HepG2 (cell line): ENCODE measurements around the gene MXRA7. TPM values are rescaled to one million over a fixed set of nuclear protein-coding genes. Genes with fewer than 3 reads are reported as not detected.
A peak's percentile ranks its signal among the peaks of the same experiment; 100 is the strongest.

Source experiments
- AKAP8 ChIP-seq: sonication (generic); formaldehyde crosslinking; IDR thresholded peaks from 2 replicates; pipeline ENCODE4 v1.5.1; 2020; ENCODE audit warnings: mild to moderate bottlenecking, missing genetic modification reagents
- CCAR2 ChIP-seq: fragments of 200-400 bp; formaldehyde crosslinking; optimal IDR thresholded peaks from 2 replicates; pipeline ENCODE3; 2018; ENCODE audit warnings: low read depth, mild to moderate bottlenecking, low read length, moderate library complexity
- GATAD2A ChIP-seq: IDR thresholded peaks from 2 replicates; pipeline ENCODE4 v1.6.1; 2016
- HIVEP1 ChIP-seq: sonication (generic); formaldehyde crosslinking; IDR thresholded peaks from 2 replicates; pipeline ENCODE4 v1.4.0; 2020; ENCODE audit warnings: mild to moderate bottlenecking, missing genetic modification reagents
- IRF2 ChIP-seq: IDR thresholded peaks from 2 replicates; pipeline ENCODE4 v1.6.1; 2018; ENCODE audit warnings: missing genetic modification reagents, missing compliant biosample characterization
- KLF13 ChIP-seq: sonication (generic); formaldehyde crosslinking; IDR thresholded peaks from 2 replicates; pipeline ENCODE4 v1.4.0; 2020; ENCODE audit warnings: mild to moderate bottlenecking, missing genetic modification reagents
- RFXAP ChIP-seq: sonication (generic); formaldehyde crosslinking; IDR thresholded peaks from 2 replicates; pipeline ENCODE4 v1.4.0; 2020; ENCODE audit warnings: missing genetic modification reagents, borderline replicate concordance
- SOX13 ChIP-seq, 3 experiments: fragments of 450-650 bp in 1 of 3; sonication (generic) in 1 of 3; formaldehyde crosslinking in 1 of 3; IDR thresholded peaks in 2 of 3; conservative IDR thresholded peaks in 1 of 3; 2 replicates each; pipeline versions ENCODE4 v1.5.0 to v1.6.1; 2016 to 2020; ENCODE audit warnings: antibody characterized with exemption in 1 of 3, mild to moderate bottlenecking in 1 of 3, missing compliant biosample characterization in 1 of 3, missing genetic modification reagents in 1 of 3, moderate library complexity in 1 of 3
- SP2 ChIP-seq: sonication (generic); formaldehyde crosslinking; IDR thresholded peaks from 2 replicates; pipeline ENCODE4 v1.5.1; 2020; ENCODE audit warnings: mild to moderate bottlenecking, missing genetic modification reagents
- ZFAT ChIP-seq: sonication (generic); formaldehyde crosslinking; conservative IDR thresholded peaks from 2 replicates; pipeline ENCODE4 v1.8.1; 2023; ENCODE audit warnings: missing genetic modification reagents, inconsistent platforms
- ZFP1 ChIP-seq: IDR thresholded peaks from 2 replicates; pipeline ENCODE4 v1.6.1; 2016
- ZNF33A ChIP-seq: sonication (generic); formaldehyde crosslinking; IDR thresholded peaks from 2 replicates; pipeline ENCODE4 v1.5.1; 2020; ENCODE audit warnings: missing genetic modification reagents, mild to moderate bottlenecking, moderate library complexity, borderline replicate concordance
- ZNF543 ChIP-seq: sonication (generic); formaldehyde crosslinking; IDR thresholded peaks from 2 replicates; pipeline ENCODE4 v1.4.0; 2020; ENCODE audit warnings: mild to moderate bottlenecking, missing genetic modification reagents
- ZNF674 ChIP-seq: sonication (generic); formaldehyde crosslinking; IDR thresholded peaks from 2 replicates; pipeline ENCODE4 v1.5.0; 2020; ENCODE audit warnings: low read depth, mild to moderate bottlenecking, missing genetic modification reagents
- polyA plus RNA-seq, 8 experiments: library from polyadenylated mRNA; depleted of rRNA in 3 of 8; stranded (reverse) in 7 of 8; unstranded in 1 of 8; fragments of >200 nt; fragmentation: Illumina TruSeq in 4 of 8; extraction: Trizol in 4 of 8; gene quantifications; 2 replicates each; pipeline versions ENCODE4 v1.2.1 to v1.2.3, GENCODE V29; 2011 to 2016; ENCODE audit warnings: low read depth in 4 of 8, missing spikeins in 1 of 8, mixed read lengths in 1 of 8; ENCODE audit not compliant: insufficient read depth in 1 of 8
- total RNA-seq, 5 experiments: library from RNA; depleted of rRNA; stranded (reverse); fragments of >200 nt; fragmentation: Illumina TruSeq; extraction: Trizol; gene quantifications; 2 replicates each; pipeline ENCODE4 v1.2.3, GENCODE V29; 2016; ENCODE audit warnings: low read depth in 1 of 5
- TF ChIP-seq, protein P1 (sequence below): sonication (generic); formaldehyde crosslinking; IDR thresholded peaks from 2 replicates; pipeline ENCODE4 v1.4.0; 2020; ENCODE audit warnings: missing genetic modification reagents, borderline replicate concordance
- TF ChIP-seq, protein P2 (sequence below): IDR thresholded peaks from 2 replicates; pipeline ENCODE4 v1.6.1; 2016; ENCODE audit warnings: missing compliant biosample characterization, missing genetic modification reagents, borderline replicate concordance
- TF ChIP-seq, protein P3 (sequence below): sonication (generic); formaldehyde crosslinking; IDR thresholded peaks from 2 replicates; pipeline ENCODE4 v1.4.0; 2020; ENCODE audit warnings: missing genetic modification reagents
- TF ChIP-seq, protein P4 (sequence below): sonication (generic); formaldehyde crosslinking; IDR thresholded peaks from 2 replicates; pipeline ENCODE4 v1.4.0; 2020; ENCODE audit warnings: mild to moderate bottlenecking, missing genetic modification reagents
- TF ChIP-seq, protein P5 (sequence below): sonication (generic); formaldehyde crosslinking; IDR thresholded peaks from 2 replicates; pipeline ENCODE4 v1.4.0; 2020; ENCODE audit warnings: low read depth, missing genetic modification reagents

Gene MXRA7
- total and polyA plus RNA-seq, 2 of the 13 experiments (the other 11 are each of a cell fraction or from before 2014, with no cell fraction given): 44.8 to 112 TPM

DNA sequence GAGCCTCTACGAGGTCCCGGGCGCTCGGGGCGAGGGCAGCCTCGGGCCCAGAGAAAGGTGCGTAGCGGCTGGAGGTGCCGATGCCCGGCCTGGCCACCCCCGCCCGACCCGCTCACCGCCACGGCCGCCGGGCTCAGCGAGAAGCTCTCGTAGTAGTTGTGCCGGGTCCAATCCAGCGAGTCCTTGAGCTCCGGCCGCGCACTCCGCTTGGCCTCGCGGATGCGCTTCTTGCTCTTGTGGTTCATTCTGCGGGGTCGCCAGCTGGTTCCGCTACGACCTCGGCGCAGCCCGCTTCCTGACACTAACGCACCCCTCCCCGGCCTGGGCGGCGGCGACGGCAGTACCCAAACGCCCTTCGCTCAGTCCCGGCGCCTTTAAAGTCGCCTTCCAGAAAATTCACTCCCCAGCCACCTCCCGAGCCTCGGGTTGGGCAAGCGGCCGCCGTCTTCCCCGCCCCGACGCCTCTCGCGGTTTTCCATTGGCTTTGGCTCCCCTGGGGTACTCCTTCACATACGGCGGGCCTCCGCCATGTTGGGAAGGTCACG, 15.5 kb upstream of the MXRA7 start, which contains the start of gene JMJD6 (continued):
- TF ChIP-seq, protein P1, sequence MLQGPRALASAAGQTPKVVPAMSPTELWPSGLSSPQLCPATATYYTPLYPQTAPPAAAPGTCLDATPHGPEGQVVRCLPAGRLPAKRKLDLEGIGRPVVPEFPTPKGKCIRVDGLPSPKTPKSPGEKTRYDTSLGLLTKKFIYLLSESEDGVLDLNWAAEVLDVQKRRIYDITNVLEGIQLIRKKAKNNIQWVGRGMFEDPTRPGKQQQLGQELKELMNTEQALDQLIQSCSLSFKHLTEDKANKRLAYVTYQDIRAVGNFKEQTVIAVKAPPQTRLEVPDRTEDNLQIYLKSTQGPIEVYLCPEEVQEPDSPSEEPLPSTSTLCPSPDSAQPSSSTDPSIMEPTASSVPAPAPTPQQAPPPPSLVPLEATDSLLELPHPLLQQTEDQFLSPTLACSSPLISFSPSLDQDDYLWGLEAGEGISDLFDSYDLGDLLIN: 0 out of 2 replicates have a peak, but pooled peaks have one; percentile 27
- no peak for TF ChIP-seq HIVEP1 (CRISPR knock-in tag)
- TF ChIP-seq AKAP8 (CRISPR knock-in tag): no peak; the same call in 1 of the 2 replicates
- TF ChIP-seq, protein P2, sequence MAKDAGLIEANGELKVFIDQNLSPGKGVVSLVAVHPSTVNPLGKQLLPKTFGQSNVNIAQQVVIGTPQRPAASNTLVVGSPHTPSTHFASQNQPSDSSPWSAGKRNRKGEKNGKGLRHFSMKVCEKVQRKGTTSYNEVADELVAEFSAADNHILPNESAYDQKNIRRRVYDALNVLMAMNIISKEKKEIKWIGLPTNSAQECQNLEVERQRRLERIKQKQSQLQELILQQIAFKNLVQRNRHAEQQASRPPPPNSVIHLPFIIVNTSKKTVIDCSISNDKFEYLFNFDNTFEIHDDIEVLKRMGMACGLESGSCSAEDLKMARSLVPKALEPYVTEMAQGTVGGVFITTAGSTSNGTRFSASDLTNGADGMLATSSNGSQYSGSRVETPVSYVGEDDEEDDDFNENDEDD (CRISPR knock-in tag): peak; percentile 48
- TF ChIP-seq ZFAT (CRISPR knock-in tag): no peak
- TF ChIP-seq, protein P3, sequence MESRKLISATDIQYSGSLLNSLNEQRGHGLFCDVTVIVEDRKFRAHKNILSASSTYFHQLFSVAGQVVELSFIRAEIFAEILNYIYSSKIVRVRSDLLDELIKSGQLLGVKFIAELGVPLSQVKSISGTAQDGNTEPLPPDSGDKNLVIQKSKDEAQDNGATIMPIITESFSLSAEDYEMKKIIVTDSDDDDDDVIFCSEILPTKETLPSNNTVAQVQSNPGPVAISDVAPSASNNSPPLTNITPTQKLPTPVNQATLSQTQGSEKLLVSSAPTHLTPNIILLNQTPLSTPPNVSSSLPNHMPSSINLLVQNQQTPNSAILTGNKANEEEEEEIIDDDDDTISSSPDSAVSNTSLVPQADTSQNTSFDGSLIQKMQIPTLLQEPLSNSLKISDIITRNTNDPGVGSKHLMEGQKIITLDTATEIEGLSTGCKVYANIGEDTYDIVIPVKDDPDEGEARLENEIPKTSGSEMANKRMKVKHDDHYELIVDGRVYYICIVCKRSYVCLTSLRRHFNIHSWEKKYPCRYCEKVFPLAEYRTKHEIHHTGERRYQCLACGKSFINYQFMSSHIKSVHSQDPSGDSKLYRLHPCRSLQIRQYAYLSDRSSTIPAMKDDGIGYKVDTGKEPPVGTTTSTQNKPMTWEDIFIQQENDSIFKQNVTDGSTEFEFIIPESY (CRISPR knock-in tag): no peak
- TF ChIP-seq ZNF674 (CRISPR knock-in tag): peak; percentile 98
- TF ChIP-seq CCAR2: no peak
- TF ChIP-seq KLF13: no peak
- no peak; the same call in 1 of the 2 replicates for TF ChIP-seq ZNF543 (CRISPR knock-in tag)
- peak; percentile 80; the same call in 1 of the 2 replicates for TF ChIP-seq IRF2 (CRISPR knock-in tag)
- no peak for TF ChIP-seq ZFP1 (CRISPR knock-in tag)
- TF ChIP-seq, protein P4, sequence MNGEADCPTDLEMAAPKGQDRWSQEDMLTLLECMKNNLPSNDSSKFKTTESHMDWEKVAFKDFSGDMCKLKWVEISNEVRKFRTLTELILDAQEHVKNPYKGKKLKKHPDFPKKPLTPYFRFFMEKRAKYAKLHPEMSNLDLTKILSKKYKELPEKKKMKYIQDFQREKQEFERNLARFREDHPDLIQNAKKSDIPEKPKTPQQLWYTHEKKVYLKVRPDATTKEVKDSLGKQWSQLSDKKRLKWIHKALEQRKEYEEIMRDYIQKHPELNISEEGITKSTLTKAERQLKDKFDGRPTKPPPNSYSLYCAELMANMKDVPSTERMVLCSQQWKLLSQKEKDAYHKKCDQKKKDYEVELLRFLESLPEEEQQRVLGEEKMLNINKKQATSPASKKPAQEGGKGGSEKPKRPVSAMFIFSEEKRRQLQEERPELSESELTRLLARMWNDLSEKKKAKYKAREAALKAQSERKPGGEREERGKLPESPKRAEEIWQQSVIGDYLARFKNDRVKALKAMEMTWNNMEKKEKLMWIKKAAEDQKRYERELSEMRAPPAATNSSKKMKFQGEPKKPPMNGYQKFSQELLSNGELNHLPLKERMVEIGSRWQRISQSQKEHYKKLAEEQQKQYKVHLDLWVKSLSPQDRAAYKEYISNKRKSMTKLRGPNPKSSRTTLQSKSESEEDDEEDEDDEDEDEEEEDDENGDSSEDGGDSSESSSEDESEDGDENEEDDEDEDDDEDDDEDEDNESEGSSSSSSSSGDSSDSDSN: peak; percentile 94
- TF ChIP-seq SP2 (CRISPR knock-in tag): peak; percentile 87
- TF ChIP-seq ZNF33A (CRISPR knock-in tag): no peak; the same call in 1 of the 2 replicates
- TF ChIP-seq SOX13 (IDR thresholded peaks at IDR 0.05): no peak; the same call in 1 of the 2 replicates
- no peak for TF ChIP-seq SOX13 (CRISPR knock-in tag; conservative IDR thresholded peaks at IDR 0.05 in 1 of 2, IDR thresholded peaks at IDR 0.05 in 1 of 2)
- peak; percentile 21; the same call in 1 of the 2 replicates for TF ChIP-seq GATAD2A (CRISPR knock-in tag)
- TF ChIP-seq, protein P5, sequence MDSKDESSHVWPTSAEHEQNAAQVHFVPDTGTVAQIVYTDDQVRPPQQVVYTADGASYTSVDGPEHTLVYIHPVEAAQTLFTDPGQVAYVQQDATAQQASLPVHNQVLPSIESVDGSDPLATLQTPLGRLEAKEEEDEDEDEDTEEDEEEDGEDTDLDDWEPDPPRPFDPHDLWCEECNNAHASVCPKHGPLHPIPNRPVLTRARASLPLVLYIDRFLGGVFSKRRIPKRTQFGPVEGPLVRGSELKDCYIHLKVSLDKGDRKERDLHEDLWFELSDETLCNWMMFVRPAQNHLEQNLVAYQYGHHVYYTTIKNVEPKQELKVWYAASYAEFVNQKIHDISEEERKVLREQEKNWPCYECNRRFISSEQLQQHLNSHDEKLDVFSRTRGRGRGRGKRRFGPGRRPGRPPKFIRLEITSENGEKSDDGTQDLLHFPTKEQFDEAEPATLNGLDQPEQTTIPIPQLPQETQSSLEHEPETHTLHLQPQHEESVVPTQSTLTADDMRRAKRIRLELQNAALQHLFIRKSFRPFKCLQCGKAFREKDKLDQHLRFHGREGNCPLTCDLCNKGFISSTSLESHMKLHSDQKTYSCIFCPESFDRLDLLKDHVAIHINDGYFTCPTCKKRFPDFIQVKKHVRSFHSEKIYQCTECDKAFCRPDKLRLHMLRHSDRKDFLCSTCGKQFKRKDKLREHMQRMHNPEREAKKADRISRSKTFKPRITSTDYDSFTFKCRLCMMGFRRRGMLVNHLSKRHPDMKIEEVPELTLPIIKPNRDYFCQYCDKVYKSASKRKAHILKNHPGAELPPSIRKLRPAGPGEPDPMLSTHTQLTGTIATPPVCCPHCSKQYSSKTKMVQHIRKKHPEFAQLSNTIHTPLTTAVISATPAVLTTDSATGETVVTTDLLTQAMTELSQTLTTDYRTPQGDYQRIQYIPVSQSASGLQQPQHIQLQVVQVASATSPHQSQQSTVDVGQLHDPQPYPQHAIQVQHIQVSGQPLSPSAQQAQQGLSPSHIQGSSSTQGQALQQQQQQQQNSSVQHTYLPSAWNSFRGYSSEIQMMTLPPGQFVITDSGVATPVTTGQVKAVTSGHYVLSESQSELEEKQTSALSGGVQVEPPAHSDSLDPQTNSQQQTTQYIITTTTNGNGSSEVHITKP: 0 out of 2 replicates have a peak, but pooled peaks have one; percentile 48
- no peak; the same call in 1 of the 2 replicates for TF ChIP-seq RFXAP (CRISPR knock-in tag)
